Glomerular visceral epithelial cell (primary cell): ENCODE data around the gene VGLL4.
"Not testable (repeated sequence)": the region's sequence is repeated elsewhere in the genome, so short reads cannot be mapped to it uniquely, and the experiment has no call there.

Experiments used
- DNase-seq: peaks from one replicate; pipeline ENCODE4 v3.0.0-alpha.2; 2016; ENCODE audit errors: extremely low spot score

VGLL4 gene

GRCh38 chr3:11606090-11606784 lies 37.5 kb downstream of the VGLL4 start:
- no peak for DNase-seq

- no peak for DNase-seq
Measured at GRCh38 chr3:11605398-11605797, 38.3 kb downstream of the VGLL4 start.

GRCh38 chr3:11604139-11604892 lies 39.4 kb downstream of the VGLL4 start:
- no peak for DNase-seq

- no peak for DNase-seq
Measured at GRCh38 chr3:11603628-11604027, 40.1 kb downstream of the VGLL4 start.

- no peak for DNase-seq
Measured at GRCh38 chr3:11602886-11603527, 40.7 kb downstream of the VGLL4 start.

GRCh38 chr3:11602239-11602840 lies 41.4 kb downstream of the VGLL4 start:
- no peak for DNase-seq

GRCh38 chr3:11601446-11602238 lies 42.1 kb downstream of the VGLL4 start:
- DNase-seq, result no peak

GRCh38 chr3:11600501-11601282 lies 43.0 kb downstream of the VGLL4 start:
- peak; percentile 97 for DNase-seq

- DNase-seq, result no peak
Measured at GRCh38 chr3:11596387-11596786, 47.3 kb downstream of the VGLL4 start.

GRCh38 chr3:11595024-11595423 lies 48.7 kb downstream of the VGLL4 start:
- not testable (repeated sequence) for DNase-seq

- no peak for DNase-seq
Measured at GRCh38 chr3:11593318-11594034, 50.2 kb downstream of the VGLL4 start.

- DNase-seq, result no peak
Measured at GRCh38 chr3:11592445-11593298, 51.0 kb downstream of the VGLL4 start.

- peak; percentile 61 for DNase-seq
Measured at GRCh38 chr3:11591391-11592282, 52.1 kb downstream of the VGLL4 start.

GRCh38 chr3:11591002-11591355 lies 52.7 kb downstream of the VGLL4 start:
- DNase-seq, result no peak

GRCh38 chr3:11589706-11590105 lies 54.0 kb downstream of the VGLL4 start:
- no peak for DNase-seq

- DNase-seq, result no peak
Measured at GRCh38 chr3:11588755-11589154, 55.0 kb downstream of the VGLL4 start.

GRCh38 chr3:11588338-11588737 lies 55.4 kb downstream of the VGLL4 start:
- no peak for DNase-seq

GRCh38 chr3:11587766-11588165 lies 55.9 kb downstream of the VGLL4 start:
- DNase-seq, result no peak
